Retinal pigment epithelial cell (primary cell): ENCODE data around the gene AP1M1.

Source experiments
- DNase-seq: peaks from one replicate; pipeline ENCODE4 v3.0.0-alpha.2; 2010; ENCODE audit warnings: low read depth
- H3K4me3 ChIP-seq: 2 replicates; pipeline ENCODE4 v1.5.1; 2011; ENCODE audit warnings: mild to moderate bottlenecking, low read length, control low read depth, moderate library complexity
- TF ChIP-seq, protein P1 (sequence below): conservative IDR thresholded peaks from 2 replicates; pipeline ENCODE4 v1.5.1; 2011; ENCODE audit warnings: low read depth, low read length, control low read depth, inconsistent platforms

AP1M1 gene

GRCh38 chr19:16185123-16185767 is 12.5 kb upstream of the AP1M1 start, which contains the start of gene FAM32A:
TSS of gene FAM32A (plus strand) at chr19:16185410. CDS start at chr19:16185443, 33 bp downstream.
- TF ChIP-seq, protein P1, sequence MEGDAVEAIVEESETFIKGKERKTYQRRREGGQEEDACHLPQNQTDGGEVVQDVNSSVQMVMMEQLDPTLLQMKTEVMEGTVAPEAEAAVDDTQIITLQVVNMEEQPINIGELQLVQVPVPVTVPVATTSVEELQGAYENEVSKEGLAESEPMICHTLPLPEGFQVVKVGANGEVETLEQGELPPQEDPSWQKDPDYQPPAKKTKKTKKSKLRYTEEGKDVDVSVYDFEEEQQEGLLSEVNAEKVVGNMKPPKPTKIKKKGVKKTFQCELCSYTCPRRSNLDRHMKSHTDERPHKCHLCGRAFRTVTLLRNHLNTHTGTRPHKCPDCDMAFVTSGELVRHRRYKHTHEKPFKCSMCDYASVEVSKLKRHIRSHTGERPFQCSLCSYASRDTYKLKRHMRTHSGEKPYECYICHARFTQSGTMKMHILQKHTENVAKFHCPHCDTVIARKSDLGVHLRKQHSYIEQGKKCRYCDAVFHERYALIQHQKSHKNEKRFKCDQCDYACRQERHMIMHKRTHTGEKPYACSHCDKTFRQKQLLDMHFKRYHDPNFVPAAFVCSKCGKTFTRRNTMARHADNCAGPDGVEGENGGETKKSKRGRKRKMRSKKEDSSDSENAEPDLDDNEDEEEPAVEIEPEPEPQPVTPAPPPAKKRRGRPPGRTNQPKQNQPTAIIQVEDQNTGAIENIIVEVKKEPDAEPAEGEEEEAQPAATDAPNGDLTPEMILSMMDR: peak; percentile 11
- H3K4me3 ChIP-seq: peak within 1 kb of the TSS; percentile 99
- peak; percentile 96 for DNase-seq

DNA sequence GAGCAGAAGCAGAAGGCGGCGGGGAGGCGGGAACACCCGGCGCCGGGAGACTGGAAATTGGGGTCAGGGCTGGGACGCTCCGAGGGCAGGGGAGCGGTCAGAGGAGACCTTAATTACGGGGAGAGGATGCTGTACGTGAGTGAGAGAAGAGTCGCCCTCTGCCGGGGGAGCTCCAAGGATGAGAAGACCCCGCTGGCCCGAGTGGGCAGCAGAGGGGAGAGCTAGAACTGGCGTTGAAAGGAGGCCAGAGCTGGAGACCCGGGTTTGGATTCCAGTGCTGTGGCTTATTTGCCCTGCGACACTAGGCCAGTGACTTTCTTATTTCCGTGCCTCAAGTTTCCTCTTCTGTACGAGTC is 12.0 kb upstream of the AP1M1 start:
- TF ChIP-seq, protein P1: peak; percentile 57
- no peak for DNase-seq
- H3K4me3 ChIP-seq: peak overlapping the region; percentile 99

GRCh38 chr19:16188521-16188920 is 9.2 kb upstream of the AP1M1 start:
- no peak for DNase-seq
- TF ChIP-seq, protein P1: no peak
- no peak overlapping the region for H3K4me3 ChIP-seq

GRCh38 chr19:16190198-16190597 is 7.5 kb upstream of the AP1M1 start:
- DNase-seq: no peak
- no peak overlapping the region for H3K4me3 ChIP-seq
- TF ChIP-seq, protein P1: no peak

GRCh38 chr19:16190736-16191135 is 7.0 kb upstream of the AP1M1 start:
- H3K4me3 ChIP-seq: no peak overlapping the region
- TF ChIP-seq, protein P1: no peak
- DNase-seq: no peak

GRCh38 chr19:16191216-16191908 is 6.3 kb upstream of the AP1M1 start:
- H3K4me3 ChIP-seq: no peak overlapping the region
- DNase-seq: no peak
- TF ChIP-seq, protein P1: no peak

- H3K4me3 ChIP-seq: no peak overlapping the region
- peak; percentile 52 for DNase-seq
- TF ChIP-seq, protein P1: no peak
These were observed 4.2 kb upstream of the AP1M1 start for GRCh38 chr19:16193466-16193865.
